Naive thymus-derived CD8-positive, alpha-beta T cell (primary cell): ENCODE data around the gene RERE. TPM values are rescaled to one million over a fixed set of nuclear protein-coding genes. Genes with fewer than 3 reads are reported as not detected.
"Not testable (repeated sequence)": the region's sequence is repeated elsewhere in the genome, so short reads cannot be mapped to it uniquely, and the experiment has no call there.

Experiments used
- ATAC-seq, 2 donors: fragments of 150-1000 bp; cut with Tn5 transposase in 1 of 2; sonication (Bioruptor Pico), chemical (Tn5 transposase) in 1 of 2; 1 replicate in 1 of 2; 2 replicates in 1 of 2; pipeline ENCODE4 v1.10.0; 2021; ENCODE audit warnings: mild to moderate bottlenecking in 2 of 2, moderate library complexity in 2 of 2
- POLR2A ChIA-PET: fragments of 350-600 bp; sonication (Branson Sonifier 250); formaldehyde crosslinking; loops from one replicate; lab custom pipeline; 2021; ENCODE audit warnings: antibody characterized with exemption; lab: Charles Lee
- DNase-seq, 10 donors: peaks; one replicate each; pipeline versions ENCODE4 v3.0.0 to v3.0.0-alpha.2; 2020 to 2022
- H3K27ac Mint-ChIP-seq, 10 donors: one replicate each; pipeline ENCODE4 v1.8.0; 2020 to 2022; ENCODE audit warnings: mild to moderate bottlenecking in 10 of 10, mixed read lengths in 10 of 10, moderate library complexity in 4 of 10, inconsistent platforms in 1 of 10
- H3K27me3 Mint-ChIP-seq, 5 donors: one replicate each; pipeline ENCODE4 v1.8.0; 2021 to 2022; ENCODE audit warnings: mixed read lengths in 5 of 5
- H3K36me3 Mint-ChIP-seq, 3 donors: one replicate each; pipeline ENCODE4 v1.8.0; 2020 to 2022; ENCODE audit warnings: mixed read lengths in 3 of 3, mild to moderate bottlenecking in 2 of 3, inconsistent platforms in 1 of 3
- H3K4me1 Mint-ChIP-seq, 4 donors: one replicate each; pipeline ENCODE4 v1.8.0; 2021 to 2022; ENCODE audit warnings: mixed read lengths in 4 of 4
- H3K4me3 Mint-ChIP-seq, 10 donors: one replicate each; pipeline ENCODE4 v1.8.0; 2020 to 2022; ENCODE audit warnings: mild to moderate bottlenecking in 10 of 10, mixed read lengths in 10 of 10, moderate library complexity in 6 of 10, inconsistent platforms in 1 of 10
- H3K9me3 Mint-ChIP-seq, 9 donors: one replicate each; pipeline ENCODE4 v1.8.0; 2020 to 2022; ENCODE audit warnings: mixed read lengths in 9 of 9, mild to moderate bottlenecking in 3 of 9, inconsistent platforms in 1 of 9, moderate library complexity in 1 of 9
- polyA plus RNA-seq, 3 donors: library from polyadenylated mRNA; unstranded; fragments of 300-500 nt; fragmentation: Illumina TruSeq; gene quantifications; one replicate each; pipeline ENCODE4 v1.2.3, GENCODE V29; 2021
- total RNA-seq, 8 experiments: library from RNA in 2 of 8; stranded (reverse) in 2 of 8; gene quantifications; one replicate each; pipeline ENCODE4 v1.2.3 and lab custom pipeline; 2021 to 2026

RERE gene
- total and polyA plus RNA-seq, 5 experiments from 2014 or later = 4.1 to 84.2 (median 8.8) TPM

DNA sequence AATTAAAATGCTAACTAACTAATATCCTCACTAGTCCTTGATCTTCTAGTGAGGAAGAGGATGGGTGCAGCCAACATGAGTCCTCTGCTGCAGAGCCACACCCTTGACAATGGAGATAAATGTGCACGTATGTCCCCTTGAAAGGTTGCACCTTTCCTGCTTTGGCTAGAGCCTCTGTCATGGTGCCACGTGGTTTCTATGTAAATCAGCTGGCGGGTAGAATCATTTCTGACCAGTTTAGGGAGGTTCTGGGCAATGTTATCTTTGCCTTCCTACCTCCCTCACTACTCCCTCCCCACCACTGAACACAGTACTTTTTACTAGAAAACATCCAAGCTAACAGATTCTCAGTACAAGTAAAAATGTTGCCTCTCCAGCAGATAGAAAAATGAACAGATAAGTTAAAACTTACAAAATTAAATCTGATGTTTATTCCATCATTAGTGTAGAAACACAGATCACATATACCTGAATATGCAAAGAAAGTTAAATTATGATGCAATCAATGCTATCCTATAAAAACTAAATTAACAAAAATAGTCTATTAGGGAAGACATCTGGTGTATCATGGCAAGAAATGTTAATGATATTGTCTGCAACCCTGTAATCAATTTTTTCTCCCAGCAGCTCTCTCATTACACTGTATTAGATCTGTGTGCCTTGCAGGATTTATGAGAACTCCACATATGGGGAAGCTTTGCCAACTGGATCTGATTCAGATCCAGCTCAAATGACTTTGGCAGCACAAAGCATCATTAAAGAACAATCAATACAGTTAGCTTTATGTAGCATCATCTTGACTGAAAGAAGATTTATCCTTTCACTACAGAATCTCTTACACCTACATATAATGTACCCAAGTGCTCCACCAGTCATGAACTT, 205.6 kb downstream of the RERE start:
- ATAC-seq, H3K4me3 Mint-ChIP-seq, H3K27me3 Mint-ChIP-seq, POLR2A ChIA-PET, DNase-seq, H3K4me1 Mint-ChIP-seq, H3K9me3 Mint-ChIP-seq: not testable (repeated sequence)
- Mint-ChIP-seq H3K27ac (peak overlapping the region in 1 of 10 donors; percentile 4), H3K36me3 (peaks cover 0 to 14% (median 12%) of the 10 kb centered on the region in 3 donors)

DNA sequence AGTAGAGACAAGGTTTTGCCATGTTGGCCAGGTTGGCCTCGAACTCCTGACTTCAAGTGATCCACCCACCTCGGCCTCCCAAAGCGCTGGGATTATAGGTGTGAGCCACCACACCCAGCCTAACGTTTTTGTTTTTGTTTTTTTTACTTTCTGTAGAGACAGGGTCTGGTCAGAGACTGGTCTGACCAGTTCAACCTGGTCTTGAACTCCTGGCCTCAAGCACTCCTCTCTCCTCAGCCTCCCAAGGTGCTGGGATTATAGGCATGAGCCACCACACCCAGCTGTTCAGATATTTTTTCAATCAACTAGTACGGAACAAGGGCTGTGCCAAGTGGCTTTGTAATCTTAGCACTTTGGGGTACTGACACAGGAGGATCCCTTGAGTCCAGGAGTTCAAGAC, 209.5 kb downstream of the RERE start:
- Mint-ChIP-seq H3K27me3 (no peaks in the 10 kb centered on the region), H3K9me3 (no peaks in the 10 kb centered on the region), H3K4me3 (no peak overlapping the region), H3K4me1 (peaks cover 6 to 23% (median 20%) of the 10 kb centered on the region in 4 donors), H3K36me3 (peaks cover 0 to 7% (median 2%) of the 10 kb centered on the region in 3 donors), H3K27ac (peak overlapping the region in 2 of 10 donors; percentile 19 to 43)
- POLR2A ChIA-PET = interaction anchor here (0.7 kb wide), 1 partner anchor 665 kb away, joined by 4 read pairs; no protein-coding TSS in a partner anchor
- no peak for ATAC-seq
- no peak for DNase-seq

DNA sequence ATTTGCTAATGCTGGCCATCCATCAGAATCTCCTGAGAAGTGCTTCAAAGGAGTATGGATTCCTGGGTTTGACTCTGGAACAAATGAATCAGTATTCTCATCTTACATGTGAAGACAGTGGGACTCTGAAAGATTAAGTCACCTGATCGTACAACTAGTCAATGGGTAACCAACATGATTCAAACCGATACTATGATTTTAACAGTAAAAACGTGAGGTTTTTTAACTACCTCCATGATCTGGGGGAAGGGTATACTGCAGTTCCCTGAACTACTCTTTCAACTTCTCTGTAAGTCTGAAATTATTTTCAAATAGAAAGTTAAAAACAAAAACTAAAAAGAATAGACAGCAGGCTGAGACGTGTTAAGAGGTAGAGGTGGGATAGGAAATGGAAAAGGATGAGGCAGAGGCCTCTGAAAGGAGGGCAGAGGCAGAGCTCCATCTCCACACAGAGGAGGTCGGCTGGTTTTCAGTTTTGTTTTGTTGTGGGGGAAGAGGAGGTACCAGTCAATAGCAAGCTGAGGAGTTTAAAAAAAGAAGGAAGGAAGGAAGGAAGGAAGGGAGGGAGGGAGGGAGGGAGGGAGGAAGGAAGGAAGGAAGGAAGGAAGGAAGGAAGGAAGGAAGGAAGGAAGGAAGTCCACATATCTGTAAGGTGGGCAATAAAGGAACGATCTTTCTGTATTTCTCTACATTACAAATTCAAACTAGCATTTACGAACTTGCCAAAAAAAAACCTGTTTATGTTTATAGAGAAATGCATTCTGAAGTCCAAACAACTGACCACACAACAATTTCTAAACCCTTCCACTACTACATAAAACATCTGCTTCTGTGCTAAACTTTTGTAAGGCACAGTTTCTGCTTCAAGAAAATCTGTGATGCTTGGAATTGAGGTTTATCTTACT, 213.1 kb downstream of the RERE start:
- H3K9me3 Mint-ChIP-seq = no peaks in the 10 kb centered on the region
- peak overlapping the region; percentile 28 to 89 (median 63) for H3K27ac Mint-ChIP-seq
- no peaks in the 10 kb centered on the region for H3K27me3 Mint-ChIP-seq
- H3K4me3 Mint-ChIP-seq = peak overlapping the region in 9 of 10 donors; percentile 34 to 69 (median 52)
- ATAC-seq = peak in 1 of 2 donors; percentile 53
- POLR2A ChIA-PET = interaction anchor here (0.6 to 0.7 kb wide), 2 partner anchors 23 to 632 kb away, joined by 3 read pairs; no protein-coding TSS in a partner anchor
- peak in 2 of 10 donors; percentile 2 to 15 for DNase-seq
- H3K36me3 Mint-ChIP-seq = peaks cover 0 to 4% (median 4%) of the 10 kb centered on the region in 3 donors
- H3K4me1 Mint-ChIP-seq = peaks cover 11 to 40% (median 33%) of the 10 kb centered on the region in 4 donors

DNA sequence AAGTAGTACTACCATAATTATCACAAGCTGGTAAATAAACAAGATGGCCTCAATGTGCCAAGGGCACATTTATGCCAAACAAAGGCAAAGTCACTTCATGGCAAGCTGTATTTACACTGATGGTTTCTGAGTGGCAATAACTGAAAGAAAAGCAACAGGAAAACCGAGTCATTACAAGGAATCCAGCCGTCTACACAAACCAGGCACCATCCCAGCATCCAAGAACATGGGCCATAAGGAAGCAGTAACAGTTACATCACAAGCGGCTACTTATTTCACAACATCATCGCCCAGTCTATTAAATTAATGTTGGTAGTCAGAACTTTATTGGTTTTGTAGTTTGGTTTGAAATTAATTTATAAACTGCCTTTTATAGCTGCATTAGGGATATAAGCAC, 214.2 kb downstream of the RERE start:
- POLR2A ChIA-PET = interaction anchor here (0.5 kb wide), 1 partner anchor 18 kb away, joined by 4 read pairs; no protein-coding TSS in a partner anchor
- Mint-ChIP-seq H3K27me3 (no peaks in the 10 kb centered on the region), H3K9me3 (no peaks in the 10 kb centered on the region), H3K27ac (peak overlapping the region in 4 of 10 donors; percentile 40 to 89 (median 64)), H3K4me1 (peaks cover 16 to 47% (median 36%) of the 10 kb centered on the region in 4 donors), H3K36me3 (peaks cover 0 to 9% (median 2%) of the 10 kb centered on the region in 3 donors), H3K4me3 (peak overlapping the region in 4 of 10 donors; percentile 10 to 69 (median 52))
- DNase-seq (no peak), ATAC-seq (no peak)

DNA sequence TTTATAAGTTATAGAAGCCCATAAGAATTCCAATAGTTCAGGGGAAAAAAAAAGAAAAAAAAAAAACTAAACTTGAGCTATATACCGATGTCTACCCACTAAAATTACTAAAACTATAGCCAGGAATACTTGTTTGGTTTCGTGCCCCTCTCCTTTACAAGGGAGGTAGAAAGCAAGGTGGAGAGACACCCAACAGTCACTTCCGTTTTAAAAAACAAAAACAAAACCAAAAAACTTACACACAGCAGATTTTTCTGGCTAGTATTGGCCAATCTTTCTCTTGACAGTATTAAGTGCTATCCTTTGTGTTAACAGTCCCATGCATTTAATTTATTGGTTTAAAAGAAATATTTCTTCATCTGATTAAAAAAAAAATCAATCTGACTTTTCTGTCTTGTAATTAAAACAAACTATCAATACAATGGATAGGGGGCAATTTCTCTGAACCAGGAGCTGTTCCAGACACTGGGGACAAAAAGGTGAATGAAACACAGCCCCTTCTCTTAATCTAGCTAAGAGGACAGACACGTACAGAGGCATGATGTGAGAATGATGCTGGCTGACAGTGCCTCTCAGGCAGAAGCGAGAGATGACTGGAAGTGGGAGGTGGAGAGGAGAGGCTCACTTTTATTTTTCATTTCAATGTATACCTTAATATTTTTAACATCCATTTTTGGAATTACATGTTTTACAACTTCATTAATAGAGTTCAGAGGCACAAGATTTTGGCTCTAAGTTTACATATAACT, 214.8 kb downstream of the RERE start:
- POLR2A ChIA-PET = interaction anchor here (0.5 kb wide), 1 partner anchor 17 kb away, joined by 4 read pairs; no protein-coding TSS in a partner anchor
- peak overlapping the region; percentile 3 to 74 (median 40) for H3K4me3 Mint-ChIP-seq
- ATAC-seq (peak in 1 of 2 donors; percentile 47), DNase-seq (no peak)
- no peaks in the 10 kb centered on the region for H3K27me3 Mint-ChIP-seq
- peak overlapping the region in 8 of 10 donors; percentile 9 to 89 (median 64) for H3K27ac Mint-ChIP-seq
- H3K9me3 Mint-ChIP-seq = no peaks in the 10 kb centered on the region
- H3K36me3 Mint-ChIP-seq = peaks cover 0 to 14% (median 2%) of the 10 kb centered on the region in 3 donors
- peaks cover 16 to 47% (median 36%) of the 10 kb centered on the region in 4 donors for H3K4me1 Mint-ChIP-seq

DNA sequence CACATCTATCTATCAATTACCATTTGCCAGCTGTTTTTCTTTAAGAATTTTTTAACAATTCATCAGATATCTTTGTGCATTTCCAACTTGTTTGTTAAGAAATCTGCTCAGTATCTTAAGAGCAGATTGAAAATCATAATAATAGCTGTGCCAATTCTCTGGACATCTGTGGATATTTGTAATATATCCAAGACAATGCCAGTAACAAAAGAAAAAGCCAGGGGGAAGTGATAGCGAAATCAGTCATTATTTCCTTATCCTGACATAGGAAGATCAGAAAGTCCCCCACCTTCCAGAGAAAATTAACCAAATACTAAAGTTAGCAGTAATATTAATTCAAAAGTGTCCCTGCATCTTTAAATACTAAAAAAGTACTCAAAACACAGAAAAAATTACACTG, 217.1 kb downstream of the RERE start:
- peaks cover 16 to 47% (median 41%) of the 10 kb centered on the region in 4 donors for H3K4me1 Mint-ChIP-seq
- H3K9me3 Mint-ChIP-seq = no peaks in the 10 kb centered on the region
- peaks cover 0 to 14% (median 2%) of the 10 kb centered on the region in 3 donors for H3K36me3 Mint-ChIP-seq
- H3K4me3 Mint-ChIP-seq = no peak overlapping the region
- no peak for DNase-seq
- H3K27ac Mint-ChIP-seq = no peak overlapping the region
- no peak for ATAC-seq
- POLR2A ChIA-PET = interaction anchor here (0.7 kb wide), 2 partner anchors 29 to 43 kb away, joined by 3 to 5 read pairs; no protein-coding TSS in a partner anchor
- H3K27me3 Mint-ChIP-seq = no peaks in the 10 kb centered on the region

DNA sequence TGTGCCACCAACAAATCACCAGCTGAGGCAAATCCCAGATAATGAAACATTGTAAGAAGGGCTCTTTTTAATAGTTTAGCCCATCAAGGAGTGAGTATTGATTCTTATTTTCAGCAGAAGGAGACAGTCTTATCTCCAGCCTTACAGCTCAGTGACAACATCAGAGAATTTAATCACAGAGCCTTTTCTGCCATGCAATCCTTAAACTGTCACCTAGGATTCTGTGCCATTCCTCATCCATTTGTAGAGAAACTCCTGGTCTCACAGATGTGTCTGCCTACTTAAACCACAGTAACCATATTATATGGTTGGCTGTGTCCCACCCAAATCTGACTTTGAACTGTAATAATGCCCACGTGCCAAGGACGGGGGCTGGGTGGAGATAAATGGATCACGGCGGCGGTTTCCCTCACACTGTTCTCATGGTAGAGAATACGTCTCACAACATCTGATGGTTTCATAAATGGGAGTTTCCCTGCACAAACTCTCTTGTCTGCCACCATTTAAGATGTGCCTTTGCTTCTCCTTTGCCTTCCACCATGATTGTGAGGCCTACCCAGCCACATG, 217.7 kb downstream of the RERE start:
- Mint-ChIP-seq H3K36me3 (peaks cover 0 to 14% (median 2%) of the 10 kb centered on the region in 3 donors), H3K27me3 (no peaks in the 10 kb centered on the region), H3K9me3 (no peaks in the 10 kb centered on the region), H3K4me3 (no peak overlapping the region), H3K4me1 (peaks cover 16 to 45% (median 39%) of the 10 kb centered on the region in 4 donors), H3K27ac (no peak overlapping the region)
- POLR2A ChIA-PET = no interaction called here
- ATAC-seq (no peak), DNase-seq (no peak)

DNA sequence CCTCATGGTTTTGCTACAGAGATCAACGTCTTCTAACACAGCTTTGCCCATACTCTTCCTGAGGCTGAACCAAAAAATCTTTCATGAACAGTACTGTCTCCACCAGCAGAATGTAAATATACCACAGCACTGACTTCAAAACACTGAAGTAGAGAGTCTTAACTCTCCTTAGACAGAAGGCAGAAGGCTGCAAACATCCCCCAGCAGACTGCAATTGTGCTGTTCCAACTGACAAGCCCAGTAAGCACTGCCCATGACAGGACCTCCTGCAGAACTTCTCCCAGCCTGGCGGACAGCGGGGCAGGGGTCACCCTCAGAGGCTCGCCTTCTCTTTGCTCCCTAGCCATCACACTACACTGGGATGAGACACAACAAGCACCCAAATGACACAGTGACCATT, 218.7 kb downstream of the RERE start:
- H3K27me3 Mint-ChIP-seq = no peaks in the 10 kb centered on the region
- no peak overlapping the region for H3K27ac Mint-ChIP-seq
- no peaks in the 10 kb centered on the region for H3K9me3 Mint-ChIP-seq
- DNase-seq = no peak
- H3K4me3 Mint-ChIP-seq = no peak overlapping the region
- peaks cover 13 to 36% (median 32%) of the 10 kb centered on the region in 4 donors for H3K4me1 Mint-ChIP-seq
- peaks cover 0 to 14% (median 4%) of the 10 kb centered on the region in 3 donors for H3K36me3 Mint-ChIP-seq
- no peak for ATAC-seq
- POLR2A ChIA-PET = no interaction called here

DNA sequence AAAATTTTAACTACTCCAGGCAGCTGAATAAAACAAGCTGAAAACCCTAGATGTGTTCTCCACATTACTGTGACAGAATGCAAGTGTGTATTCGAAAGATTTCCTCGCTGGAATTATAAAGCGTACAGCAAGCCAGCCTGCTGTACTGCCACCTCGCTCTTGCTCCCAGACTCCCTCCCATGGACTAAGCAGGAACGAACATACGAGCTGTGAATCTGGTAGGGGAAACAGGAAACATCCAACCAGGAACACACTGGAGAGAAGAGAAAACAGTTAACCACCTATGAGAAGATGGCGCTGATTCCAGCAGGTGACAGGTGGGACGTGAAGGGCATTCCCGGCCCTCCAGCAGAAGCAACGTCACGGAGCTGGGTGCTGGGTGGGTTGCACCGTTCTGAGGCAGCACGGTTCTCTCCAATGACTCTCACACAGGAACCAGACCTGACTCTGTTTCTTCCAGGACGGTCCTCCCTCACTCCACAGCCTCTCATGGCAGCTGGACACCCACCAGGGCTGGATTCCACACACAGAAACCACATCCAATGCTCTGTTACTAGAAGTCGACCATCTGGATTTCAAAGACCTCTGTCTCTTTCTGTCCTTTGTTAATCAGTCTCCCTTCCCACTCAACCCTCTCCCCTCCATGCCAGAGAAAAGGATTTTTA, 219.2 kb downstream of the RERE start:
- ATAC-seq = no peak
- no peaks in the 10 kb centered on the region for H3K9me3 Mint-ChIP-seq

DNA sequence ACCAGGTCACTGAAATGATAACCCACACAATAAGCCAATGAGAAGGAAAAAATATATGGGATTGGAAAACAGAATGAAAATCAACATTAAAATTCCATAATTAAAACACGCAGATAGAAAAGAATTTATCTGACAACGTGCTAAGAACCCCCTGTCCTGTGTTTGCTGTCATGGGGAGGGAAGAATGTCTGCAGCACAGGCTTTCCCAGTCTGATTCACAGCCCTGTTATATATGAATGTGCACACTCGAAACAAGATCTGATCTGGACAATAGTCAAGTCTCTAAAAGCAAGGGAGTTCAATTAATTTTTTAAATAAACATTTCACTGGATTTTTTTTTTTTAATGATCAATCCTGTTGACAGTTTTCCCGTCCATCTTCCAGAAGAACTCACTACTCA, 220.0 kb downstream of the RERE start:
- H3K27ac Mint-ChIP-seq = no peak overlapping the region
- peaks cover 0 to 14% (median 6%) of the 10 kb centered on the region in 3 donors for H3K36me3 Mint-ChIP-seq
- H3K4me3 Mint-ChIP-seq = no peak overlapping the region
- no peak for ATAC-seq
- DNase-seq = no peak
- peaks cover 11 to 26% (median 19%) of the 10 kb centered on the region in 4 donors for H3K4me1 Mint-ChIP-seq
- POLR2A ChIA-PET = interaction anchor here (0.5 kb wide), 1 partner anchor 635 kb away, joined by 4 read pairs; no protein-coding TSS in a partner anchor
- no peaks in the 10 kb centered on the region for H3K27me3 Mint-ChIP-seq
- H3K9me3 Mint-ChIP-seq = no peaks in the 10 kb centered on the region

More for the DNA sequence above, 219.2 kb downstream of the RERE start:
- DNase-seq = no peak
- POLR2A ChIA-PET = interaction anchor here (0.5 kb wide), 1 partner anchor 635 kb away, joined by 4 read pairs; no protein-coding TSS in a partner anchor
- Mint-ChIP-seq H3K4me3 (no peak overlapping the region), H3K27me3 (no peaks in the 10 kb centered on the region), H3K27ac (no peak overlapping the region), H3K4me1 (peaks cover 13 to 31% (median 27%) of the 10 kb centered on the region in 4 donors), H3K36me3 (peaks cover 0 to 14% (median 6%) of the 10 kb centered on the region in 3 donors)

DNA sequence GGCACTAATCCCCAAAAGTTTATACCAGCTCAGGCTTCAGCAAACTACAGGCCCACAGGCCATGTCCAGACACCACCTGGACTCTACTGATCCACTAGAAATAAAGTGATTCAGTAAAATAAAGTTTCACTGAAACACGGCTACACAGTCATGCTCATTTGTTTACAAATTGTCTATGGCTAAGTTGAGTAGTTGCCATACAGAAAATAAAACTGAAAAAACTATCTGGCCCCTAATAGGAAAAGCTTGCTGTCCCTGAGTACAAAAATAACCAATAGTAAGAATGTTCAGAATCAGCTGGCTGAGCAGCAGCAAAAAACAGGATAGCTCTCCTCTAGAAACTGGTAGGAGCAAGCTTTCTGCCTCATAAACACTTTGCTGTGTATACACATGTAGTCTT, 221.5 kb downstream of the RERE start:
- H3K27ac Mint-ChIP-seq = no peak overlapping the region
- POLR2A ChIA-PET = no interaction called here

More for the DNA sequence above, 221.5 kb downstream of the RERE start:
- Mint-ChIP-seq H3K36me3 (peaks cover 0 to 12% (median 6%) of the 10 kb centered on the region in 3 donors), H3K9me3 (no peaks in the 10 kb centered on the region), H3K27me3 (no peaks in the 10 kb centered on the region), H3K4me1 (peaks cover 11 to 31% (median 22%) of the 10 kb centered on the region in 4 donors), H3K4me3 (no peak overlapping the region)
- DNase-seq (no peak), ATAC-seq (no peak)
